NCI-H2196 (cell line): ENCODE data around the gene SYT13.

ENCODE experiments used
- DNase-seq: peaks from one replicate; lab custom pipeline; 2025; ENCODE audit not compliant: unreplicated experiment; lab: John Stamatoyannopoulos, UW

Gene SYT13

GRCh38 chr11:45313171-45313865 lies 27.2 kb upstream of the SYT13 start:
- no peak for DNase-seq

- no peak for DNase-seq
Observed at GRCh38 chr11:45305874-45306623, 19.9 kb upstream of the SYT13 start.

GRCh38 chr11:45304992-45305335 lies 18.8 kb upstream of the SYT13 start:
- no peak for DNase-seq

- no peak for DNase-seq
Observed at GRCh38 chr11:45304111-45304991, 18.2 kb upstream of the SYT13 start.

GRCh38 chr11:45303316-45303715 lies 17.2 kb upstream of the SYT13 start:
- DNase-seq: no peak

- peak; percentile 40 for DNase-seq
Observed at GRCh38 chr11:45301537-45302246, 15.6 kb upstream of the SYT13 start.

GRCh38 chr11:45300715-45301114 lies 14.6 kb upstream of the SYT13 start:
- DNase-seq: no peak

GRCh38 chr11:45298718-45299117 lies 12.6 kb upstream of the SYT13 start:
- DNase-seq: no peak

GRCh38 chr11:45296075-45296474 lies 9.9 kb upstream of the SYT13 start:
- DNase-seq: no peak

GRCh38 chr11:45294499-45294898 lies 8.4 kb upstream of the SYT13 start:
- no peak for DNase-seq

- DNase-seq: peak; percentile 77
Observed at GRCh38 chr11:45293566-45294192, 7.5 kb upstream of the SYT13 start.

- no peak for DNase-seq
Observed at GRCh38 chr11:45290586-45290985, 4.4 kb upstream of the SYT13 start.

- no peak for DNase-seq
Observed at GRCh38 chr11:45289369-45289768, 3.2 kb upstream of the SYT13 start.

- no peak for DNase-seq
Observed at GRCh38 chr11:45288339-45288738, 2.2 kb upstream of the SYT13 start.

- DNase-seq: no peak
Observed at GRCh38 chr11:45287316-45287903, 1.3 kb upstream of the SYT13 start.

- DNase-seq: no peak
Observed at GRCh38 chr11:45285250-45285828, 802 bp downstream of the SYT13 start.

GRCh38 chr11:45282081-45282480 lies 4.1 kb downstream of the SYT13 start:
- no peak for DNase-seq

GRCh38 chr11:45280449-45280848 lies 5.7 kb downstream of the SYT13 start:
- peak; percentile 81 for DNase-seq

- DNase-seq: no peak
Observed at GRCh38 chr11:45279645-45280044, 6.5 kb downstream of the SYT13 start.

GRCh38 chr11:45278714-45279113 lies 7.4 kb downstream of the SYT13 start:
- DNase-seq: peak; percentile 38
